ENCODE measurements around the gene SSTR3. TPM values are rescaled to one million over a fixed set of nuclear protein-coding genes. Genes with fewer than 3 reads are reported as not detected.
A peak's percentile ranks its signal among the peaks of the same experiment; 100 is the strongest.

SSTR3 gene
- total and polyA plus RNA-seq, 2 of the 13 experiments (the other 11 are each of a cell fraction or from before 2014, with no cell fraction given), result 0.08 to 0.64 TPM

GRCh38 chr22:37229805-37230672, 17.8 kb upstream of the SSTR3 start:
- Histone ChIP-seq H3K79me2 (ENCODE audit: insufficient read depth, low read length) (no peaks in the 10 kb centered on the region), H3K4me1 (ENCODE audit: insufficient read depth, low read length) (peaks cover 22% of the 10 kb centered on the region), H3K9ac (ENCODE audit: insufficient read depth, low read depth, low read length) (no peak overlapping the region), H3K9me3 (ENCODE audit: low read length) (no peaks in the 10 kb centered on the region), H3K4me2 (ENCODE audit: low read depth, low read length) (peak overlapping the region; percentile 27; the same call in 1 of the 2 replicates), H3K27me3 (ENCODE audit: control insufficient read depth in 1 of 2, insufficient read depth in 2 of 2, low read length in 2 of 2) (peaks cover 3 to 5% of the 10 kb centered on the region in 2 experiments; a peak in 3 of 5 replicates), H3K4me3 (replicated peaks in 1 of 3; ENCODE audit: insufficient read depth in 1 of 3, low read depth in 2 of 3, low read length in 3 of 3) (no peak overlapping the region), H4K20me1 (ENCODE audit: insufficient read depth, low read length) (no peaks in the 10 kb centered on the region), H3K27ac (ENCODE audit: extremely low read length, insufficient read depth, low read length) (no peak overlapping the region), H2AFZ (ENCODE audit: low read length) (no peak overlapping the region), H3K36me3 (replicated peaks in 1 of 2; ENCODE audit: control insufficient read depth in 1 of 2, insufficient read depth in 2 of 2, low read length in 2 of 2) (no peaks in the 10 kb centered on the region; a peak in 1 of 5 replicates)
- TF ChIP-seq RFXANK (CRISPR knock-in tag; IDR thresholded peaks at IDR 0.05), result no peak
- TF ChIP-seq ZNF567 (CRISPR knock-in tag; IDR thresholded peaks at IDR 0.05; ENCODE audit: borderline replicate concordance), result no peak
- TF ChIP-seq ZFP37 (CRISPR knock-in tag; IDR thresholded peaks at IDR 0.05; ENCODE audit: borderline replicate concordance), result no peak
- TF ChIP-seq ZNF768 (CRISPR knock-in tag; IDR thresholded peaks at IDR 0.05), result peak; percentile 98
- TF ChIP-seq ZNF672 (CRISPR knock-in tag; IDR thresholded peaks at IDR 0.05), result no peak
- TF ChIP-seq ZMYM3 (CRISPR knock-in tag; IDR thresholded peaks at IDR 0.05), result 0 out of 2 replicates have a peak, but pooled peaks have one; percentile 27
- TF ChIP-seq SYNCRIP (IDR thresholded peaks at IDR 0.05; ENCODE audit: insufficient read depth, low read depth, low read length), result no peak
- in situ Hi-C loops (cut with HindIII; ENCODE audit: extremely low pct_ligation_motif_present, low pct_unique_long_range_greater_than_20kb) (no loop called here), intact Hi-C loops (cut with micrococcal nuclease; ENCODE audit: unreplicated experiment) (no loop called here)
- FAIRE-seq, result no peak
- POLR2A ChIA-PET, result interaction anchor here (1.2 kb wide), 1 partner anchor 30 kb away, joined by 4 read pairs; no protein-coding TSS in a partner anchor
- no TSS peak for BruUV-seq (replicated peaks)
- no peak for ATAC-seq
- WGBS (ENCODE audit: low lambda C conversion rate), result 7% methylated on average over 3 of the region's 8 CpGs
- CTCF ChIA-PET (ENCODE audit: low intra/inter-chr PET ratio, low total read pairs), result no interaction called here
- DNase-seq (ENCODE audit: low spot score), result no peak
